Esophagus squamous epithelium (tissue), 5 donors: ENCODE data around the gene ANKH. TPM values are rescaled to one million over a fixed set of nuclear protein-coding genes. Genes with fewer than 3 reads are reported as not detected.
"Not testable (repeated sequence)": the region's sequence is repeated elsewhere in the genome, so short reads cannot be mapped to it uniquely, and the experiment has no call there.

Experiments used
- DNase-seq: peaks from one replicate; lab custom pipeline; 2025; lab: John Stamatoyannopoulos, UW
- H3K27ac ChIP-seq, 4 donors: fragments of 200-600 bp; sonication (generic); one replicate each; pipeline ENCODE4 v1.5.1; 2016 to 2019; ENCODE audit warnings: mild to moderate bottlenecking in 1 of 4
- H3K27me3 ChIP-seq, 4 donors: fragments of 200-600 bp; sonication (generic); 1 replicate in 3 of 4; 2 replicates in 1 of 4; pipeline versions ENCODE4 v1.5.1 to v1.6.0; 2017 to 2021; ENCODE audit warnings: antibody characterized with exemption in 1 of 4
- H3K36me3 ChIP-seq, 3 donors: fragments of 200-600 bp; sonication (generic); one replicate each; pipeline ENCODE4 v1.5.1; 2016 to 2019
- H3K4me1 ChIP-seq, 3 donors: fragments of 200-600 bp; sonication (generic); one replicate each; pipeline ENCODE4 v1.5.1; 2017 to 2019
- H3K4me3 ChIP-seq, 4 donors: fragments of 200-600 bp; sonication (generic); 1 replicate in 3 of 4; 2 replicates in 1 of 4; pipeline ENCODE4 v1.5.1; 2016 to 2019; ENCODE audit warnings: mild to moderate bottlenecking in 2 of 4, moderate library complexity in 1 of 4
- H3K9me3 ChIP-seq, 3 donors: fragments of 200-600 bp; sonication (generic); one replicate each; pipeline ENCODE4 v1.5.1; 2016 to 2019
- POLR2A ChIP-seq, 4 donors: fragments of 450-650 bp; IDR thresholded peaks; one replicate each; pipeline ENCODE4 v1.6.1; 2017; ENCODE audit warnings: antibody characterized with exemption in 4 of 4, mild to moderate bottlenecking in 4 of 4, moderate library complexity in 3 of 4
- WGBS, 2 donors: methylation state at CpG; one replicate each; pipeline ENCODE4 v1.1.5; 2018; 5-methylcytosine and 5-hydroxymethylcytosine counted together
- intact Hi-C: fragments of 100-400 bp; cut with DNase I; formaldehyde crosslinking; loops from one replicate; pipeline ENCODE4 v1.15.0; 2022
- total RNA-seq, 4 donors: library from RNA; depleted of rRNA; stranded (reverse); fragments of >200 nt; gene quantifications; one replicate each; pipeline ENCODE4 v1.1.0, GENCODE V29; 2016
- TF ChIP-seq, protein P1 (sequence below), 6 experiments: fragments of 450-650 bp in 4 of 6; fragments of 200-600 bp in 2 of 6; sonication (generic) in 2 of 6; IDR thresholded peaks; one replicate each; pipeline ENCODE4 v1.5.1; 2016 to 2019; ENCODE audit warnings: antibody characterized with exemption in 6 of 6, mild to moderate bottlenecking in 4 of 6, moderate library complexity in 4 of 6
- donor health status: DM: yes; HTN: yes; CAD: no.

ANKH gene
- total RNA-seq, 4 donors from 2014 or later, result 10.0 to 38.0 (median 16.7) TPM

DNA sequence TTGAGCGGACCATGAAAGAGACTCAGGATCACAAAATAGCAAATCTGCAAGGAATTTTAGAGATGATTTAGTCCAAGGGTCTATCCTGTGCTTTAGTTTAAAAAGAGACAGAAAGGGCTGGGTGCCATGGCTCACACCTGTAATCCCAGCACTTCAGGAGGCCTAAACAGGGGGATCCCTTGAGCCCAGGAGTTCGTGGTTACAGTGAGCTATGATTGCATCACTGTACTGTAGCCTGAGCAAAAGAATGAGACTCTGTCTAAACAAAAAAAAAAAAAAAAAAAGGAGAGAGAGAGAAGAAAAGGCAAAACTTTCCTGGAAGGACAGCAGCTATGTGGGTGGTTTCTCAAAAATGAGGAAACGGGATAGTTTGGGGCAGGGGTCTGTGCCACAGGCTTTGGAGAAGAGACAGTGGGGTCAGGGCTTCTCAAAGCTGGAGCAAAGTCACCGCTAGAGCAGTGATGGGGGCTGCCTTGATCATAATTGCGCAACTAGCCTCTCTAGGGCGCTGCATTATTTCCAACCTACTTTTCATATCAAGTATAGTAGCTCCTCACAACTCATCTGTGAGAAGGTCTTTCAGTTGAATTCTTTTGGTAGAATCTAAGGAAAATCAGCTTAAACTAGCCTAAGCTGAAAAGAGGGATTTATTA, 8.5 kb upstream of the ANKH start:
- no peak overlapping the region for H3K27ac ChIP-seq
- H3K9me3 ChIP-seq, result no peaks in the 10 kb centered on the region
- H3K4me1 ChIP-seq, result no peaks in the 10 kb centered on the region
- no peak overlapping the region for H3K4me3 ChIP-seq
- intact Hi-C loops, result loop anchor here (10.0 kb wide), 1 partner anchor 115 kb away; no protein-coding TSS in a partner anchor
- no peak for DNase-seq
- no peaks in the 10 kb centered on the region for H3K36me3 ChIP-seq
- TF ChIP-seq, protein P1, sequence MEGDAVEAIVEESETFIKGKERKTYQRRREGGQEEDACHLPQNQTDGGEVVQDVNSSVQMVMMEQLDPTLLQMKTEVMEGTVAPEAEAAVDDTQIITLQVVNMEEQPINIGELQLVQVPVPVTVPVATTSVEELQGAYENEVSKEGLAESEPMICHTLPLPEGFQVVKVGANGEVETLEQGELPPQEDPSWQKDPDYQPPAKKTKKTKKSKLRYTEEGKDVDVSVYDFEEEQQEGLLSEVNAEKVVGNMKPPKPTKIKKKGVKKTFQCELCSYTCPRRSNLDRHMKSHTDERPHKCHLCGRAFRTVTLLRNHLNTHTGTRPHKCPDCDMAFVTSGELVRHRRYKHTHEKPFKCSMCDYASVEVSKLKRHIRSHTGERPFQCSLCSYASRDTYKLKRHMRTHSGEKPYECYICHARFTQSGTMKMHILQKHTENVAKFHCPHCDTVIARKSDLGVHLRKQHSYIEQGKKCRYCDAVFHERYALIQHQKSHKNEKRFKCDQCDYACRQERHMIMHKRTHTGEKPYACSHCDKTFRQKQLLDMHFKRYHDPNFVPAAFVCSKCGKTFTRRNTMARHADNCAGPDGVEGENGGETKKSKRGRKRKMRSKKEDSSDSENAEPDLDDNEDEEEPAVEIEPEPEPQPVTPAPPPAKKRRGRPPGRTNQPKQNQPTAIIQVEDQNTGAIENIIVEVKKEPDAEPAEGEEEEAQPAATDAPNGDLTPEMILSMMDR (IDR thresholded peaks at IDR 0.05), result no peak
- no peak for TF ChIP-seq POLR2A (IDR thresholded peaks at IDR 0.05)
- 79 to 86% methylated on average over 6 of the region's 6 CpGs for WGBS, 2 donors
- H3K27me3 ChIP-seq, result no peaks in the 10 kb centered on the region

DNA sequence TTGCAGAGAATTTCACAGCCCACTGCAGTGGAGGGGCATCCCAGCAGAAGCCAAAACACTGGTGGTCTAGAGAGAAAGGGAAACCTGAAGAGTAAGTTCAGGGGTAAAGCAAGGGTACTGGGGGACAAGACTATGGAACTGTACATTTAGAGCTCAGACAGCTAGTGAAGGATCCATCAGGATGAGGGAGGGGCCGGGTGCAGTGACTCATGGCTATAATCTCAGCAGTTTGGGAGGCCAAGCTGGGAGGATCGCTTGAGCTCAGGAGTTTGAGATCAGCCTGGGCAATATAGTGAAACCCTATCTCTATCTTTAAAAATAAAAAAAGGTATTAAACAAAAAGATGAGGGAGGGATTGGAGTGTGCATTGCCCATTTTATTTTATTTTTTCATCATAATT, 7.8 kb upstream of the ANKH start:
- Histone ChIP-seq H3K27me3 (no peaks in the 10 kb centered on the region), H3K27ac (no peak overlapping the region), H3K4me3 (no peak overlapping the region), H3K4me1 (no peaks in the 10 kb centered on the region), H3K9me3 (no peaks in the 10 kb centered on the region), H3K36me3 (no peaks in the 10 kb centered on the region)
- intact Hi-C loops, result loop anchor here (10.0 kb wide), 1 partner anchor 115 kb away; no protein-coding TSS in a partner anchor
- DNase-seq, result no peak
- TF ChIP-seq, protein P1 (IDR thresholded peaks at IDR 0.05), result no peak
- no peak for TF ChIP-seq POLR2A (IDR thresholded peaks at IDR 0.05)
- 74 to 86% methylated on average over 2 of the region's 2 CpGs for WGBS, 2 donors

DNA sequence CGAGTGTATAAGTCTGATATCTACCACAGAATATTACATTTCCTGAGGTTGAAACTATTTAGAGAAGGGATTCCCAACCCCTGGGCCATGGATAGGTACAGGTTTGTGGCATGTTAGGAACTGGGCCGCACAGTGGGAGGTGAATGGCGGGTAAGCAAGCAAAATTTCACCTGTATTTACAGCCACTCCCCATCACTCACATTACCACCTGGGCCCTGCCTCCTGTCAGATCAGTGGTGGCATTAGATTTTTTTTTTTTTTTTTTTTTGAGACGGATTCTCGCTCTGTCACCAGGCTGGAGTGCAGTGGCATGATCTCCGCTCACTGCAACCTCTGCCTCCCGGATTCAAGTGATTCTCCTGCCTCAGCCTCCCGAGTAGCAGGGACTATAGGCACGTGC, 6.6 kb upstream of the ANKH start:
- intact Hi-C loops, result loop anchor here (10.0 kb wide), 1 partner anchor 117 kb away; no protein-coding TSS in a partner anchor
- not testable (repeated sequence) for H3K36me3 ChIP-seq, DNase-seq, H3K4me1 ChIP-seq, H3K27ac ChIP-seq, H3K4me3 ChIP-seq, H3K27me3 ChIP-seq, H3K9me3 ChIP-seq
- 88 to 98% methylated on average over 7 to 9 of the region's 9 CpGs for WGBS, 2 donors

DNA sequence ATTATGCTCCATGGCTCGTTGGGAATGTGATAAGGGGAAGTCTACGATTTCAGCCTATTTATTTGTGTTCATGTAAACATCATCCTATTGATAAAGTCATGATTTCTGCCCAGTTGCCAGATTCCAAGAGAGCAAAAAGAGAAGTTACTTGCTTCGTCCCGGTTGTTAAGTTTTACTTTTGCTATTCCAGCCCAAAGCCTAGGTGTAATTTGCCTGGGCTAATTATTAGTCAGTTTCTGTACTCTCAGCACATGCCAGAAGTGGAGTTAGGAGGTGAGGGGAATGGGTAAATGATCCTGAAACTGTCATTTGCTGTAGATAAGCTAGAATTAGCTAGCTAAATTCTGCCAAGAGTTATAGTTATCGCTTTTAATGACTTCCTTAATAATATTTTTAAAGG, 4.5 kb upstream of the ANKH start:
- no peak for TF ChIP-seq POLR2A (IDR thresholded peaks at IDR 0.05)
- TF ChIP-seq, protein P1 (IDR thresholded peaks at IDR 0.05), result no peak
- intact Hi-C loops, result loop anchor here (10.0 kb wide), 1 partner anchor 119 kb away; no protein-coding TSS in a partner anchor
- H3K36me3 ChIP-seq, result no peaks in the 10 kb centered on the region
- 72 to 73% methylated on average over 5 of the region's 5 CpGs for WGBS, 2 donors
- no peak for DNase-seq
- H3K27me3 ChIP-seq, result no peaks in the 10 kb centered on the region
- H3K4me1 ChIP-seq, result peaks cover 0 to 13% (median 0%) of the 10 kb centered on the region in 3 donors
- no peaks in the 10 kb centered on the region for H3K9me3 ChIP-seq
- H3K27ac ChIP-seq, result no peak overlapping the region
- no peak overlapping the region for H3K4me3 ChIP-seq

DNA sequence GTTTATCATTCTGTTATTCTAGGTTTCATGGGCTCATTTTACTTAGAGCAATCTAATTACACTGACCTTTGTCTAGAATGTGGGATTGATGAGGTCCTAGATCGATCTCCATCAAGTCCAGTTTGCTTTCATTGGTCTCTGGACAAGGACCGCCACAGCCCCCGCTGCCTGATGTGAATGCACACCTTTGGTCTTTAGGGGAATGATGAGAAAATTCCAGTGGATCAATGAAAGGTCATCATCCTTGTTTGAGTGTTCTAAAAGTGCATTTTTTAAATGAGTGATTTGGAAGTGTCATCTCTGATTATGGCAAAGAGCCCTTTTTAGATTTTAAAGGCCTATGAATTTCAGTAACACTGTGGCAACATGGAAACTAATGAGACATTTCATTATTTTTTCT, 2.2 kb upstream of the ANKH start:
- TF ChIP-seq POLR2A (IDR thresholded peaks at IDR 0.05), result no peak
- TF ChIP-seq, protein P1 (IDR thresholded peaks at IDR 0.05), result no peak
- 94 to 96% methylated on average over 3 of the region's 3 CpGs for WGBS, 2 donors
- peaks cover 0 to 36% (median 11%) of the 10 kb centered on the region in 3 donors for H3K4me1 ChIP-seq
- H3K27me3 ChIP-seq, result no peaks in the 10 kb centered on the region
- no peaks in the 10 kb centered on the region for H3K36me3 ChIP-seq
- no peak overlapping the region for H3K27ac ChIP-seq
- DNase-seq, result no peak
- H3K4me3 ChIP-seq, result no peak overlapping the region
- H3K9me3 ChIP-seq, result no peaks in the 10 kb centered on the region
- intact Hi-C loops, result loop anchor here (10.0 kb wide), 1 partner anchor 121 kb away; no protein-coding TSS in a partner anchor
